NB4 (cell line): ENCODE measurements around the gene MEGF8.

Source experiments
- DNase-seq: peaks from one replicate; pipeline ENCODE4 v3.0.0; 2010; ENCODE audit warnings: low read depth
- H3K4me3 ChIP-seq: one replicate; pipeline ENCODE4 v1.5.1; 2011; ENCODE audit warnings: mild to moderate bottlenecking, low read depth, low read length, moderate library complexity
- CTCF ChIP-seq: IDR thresholded peaks from one replicate; pipeline ENCODE4 v1.5.1; 2012; ENCODE audit warnings: low read depth, low read length
- MYC ChIP-seq: IDR thresholded peaks from 2 replicates; pipeline ENCODE4 v1.6.1; 2011; ENCODE audit warnings: low read depth, low read length
- POLR2A ChIP-seq: IDR thresholded peaks from 2 replicates; pipeline ENCODE4 v1.6.1; 2011; ENCODE audit warnings: mild to moderate bottlenecking; ENCODE audit not compliant: insufficient read length; ENCODE audit errors: extremely low read depth
- TF ChIP-seq, protein P1 (sequence below): IDR thresholded peaks from 2 replicates; pipeline ENCODE4 v1.6.1; 2011; ENCODE audit warnings: low read depth, low read length

MEGF8 gene

GRCh38 chr19:42286349-42287016 lies 39.0 kb upstream of the MEGF8 start:
- TF ChIP-seq MYC (no peak), CTCF (no peak), POLR2A (no peak)
- TF ChIP-seq, protein P1, sequence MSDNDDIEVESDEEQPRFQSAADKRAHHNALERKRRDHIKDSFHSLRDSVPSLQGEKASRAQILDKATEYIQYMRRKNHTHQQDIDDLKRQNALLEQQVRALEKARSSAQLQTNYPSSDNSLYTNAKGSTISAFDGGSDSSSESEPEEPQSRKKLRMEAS: no peak
- no peak for DNase-seq
- H3K4me3 ChIP-seq: no peak overlapping the region

DNA sequence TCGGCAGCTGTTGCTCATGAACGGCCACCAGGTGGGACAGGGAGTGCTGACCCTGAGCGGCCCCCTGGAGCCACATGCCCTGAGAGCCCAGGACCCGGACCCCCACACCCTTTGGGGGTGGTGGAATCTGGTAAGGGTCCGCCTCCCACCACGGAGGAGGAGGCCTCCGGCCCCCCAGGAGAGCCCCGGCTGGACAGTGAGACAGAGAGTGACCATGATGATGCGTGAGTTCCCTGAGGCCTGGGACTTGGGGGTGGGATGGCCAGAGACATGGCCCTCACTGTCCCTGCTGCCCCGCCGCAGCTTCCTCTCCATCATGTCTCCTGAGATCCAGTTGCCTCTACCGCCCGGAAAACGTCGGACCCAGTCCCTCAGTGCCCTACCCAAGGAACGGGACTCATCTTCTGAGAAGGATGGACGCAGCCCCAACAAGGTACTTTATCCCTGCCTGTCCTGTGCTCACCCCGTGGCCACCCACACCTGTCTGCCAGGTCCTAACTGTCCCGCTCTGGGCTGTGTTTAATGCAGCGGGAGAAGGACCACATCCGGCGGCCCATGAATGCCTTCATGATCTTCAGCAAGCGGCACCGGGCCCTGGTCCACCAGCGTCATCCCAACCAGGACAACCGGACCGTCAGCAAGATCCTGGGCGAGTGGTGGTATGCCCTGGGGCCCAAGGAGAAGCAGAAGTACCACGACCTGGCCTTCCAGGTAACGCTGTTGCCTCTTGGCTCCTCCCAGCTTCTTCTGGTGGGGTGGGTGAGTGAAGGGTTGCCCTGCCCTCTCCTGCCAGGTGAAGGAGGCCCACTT lies 38.2 kb upstream of the MEGF8 start:
- DNase-seq: no peak
- TF ChIP-seq MYC (no peak), CTCF (no peak), POLR2A (no peak)
- TF ChIP-seq, protein P1: no peak
- H3K4me3 ChIP-seq: no peak overlapping the region

DNA sequence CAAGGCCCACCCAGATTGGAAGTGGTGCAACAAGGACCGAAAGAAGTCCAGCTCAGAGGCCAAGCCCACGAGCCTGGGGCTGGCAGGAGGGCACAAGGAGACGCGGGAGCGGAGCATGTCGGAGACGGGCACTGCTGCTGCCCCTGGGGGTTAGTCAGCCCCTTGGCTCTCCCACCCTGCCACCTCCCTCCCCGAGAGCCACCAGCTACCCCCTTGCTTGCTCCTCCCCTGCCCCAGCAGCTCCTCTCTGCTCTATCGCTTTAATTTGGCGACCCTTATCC lies 37.7 kb upstream of the MEGF8 start:
- no peak for TF ChIP-seq POLR2A
- no peak overlapping the region for H3K4me3 ChIP-seq
- no peak for DNase-seq

DNA sequence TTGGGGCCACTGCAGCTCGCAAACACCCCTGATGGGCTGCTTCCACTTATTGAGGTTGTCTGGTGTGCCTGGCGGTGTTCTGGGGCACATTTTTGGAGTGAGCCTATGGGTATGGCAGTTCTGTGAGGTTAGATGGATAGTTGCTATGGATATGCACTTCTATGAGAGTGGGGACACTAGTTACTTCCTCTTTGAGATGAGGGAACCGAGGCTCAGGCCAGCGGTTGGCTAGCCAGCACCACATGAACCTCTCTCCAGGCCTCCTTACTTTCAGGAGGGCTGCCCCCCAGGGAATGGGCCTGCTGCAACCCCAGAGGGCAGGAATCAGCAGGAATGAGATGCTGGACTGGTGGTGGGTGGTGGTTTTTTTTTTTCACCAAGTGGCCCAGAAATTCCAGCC lies 37.0 kb upstream of the MEGF8 start:
- DNase-seq: no peak
- TF ChIP-seq CTCF (no peak), MYC (no peak), POLR2A (no peak)
- TF ChIP-seq, protein P1: no peak
- H3K4me3 ChIP-seq: no peak overlapping the region

- DNase-seq: no peak
- no peak for TF ChIP-seq MYC
- TF ChIP-seq CTCF: no peak
- TF ChIP-seq, protein P1: no peak
- no peak for TF ChIP-seq POLR2A
- H3K4me3 ChIP-seq: no peak overlapping the region
These were observed 36.4 kb upstream of the MEGF8 start for GRCh38 chr19:42288881-42289555.

DNA sequence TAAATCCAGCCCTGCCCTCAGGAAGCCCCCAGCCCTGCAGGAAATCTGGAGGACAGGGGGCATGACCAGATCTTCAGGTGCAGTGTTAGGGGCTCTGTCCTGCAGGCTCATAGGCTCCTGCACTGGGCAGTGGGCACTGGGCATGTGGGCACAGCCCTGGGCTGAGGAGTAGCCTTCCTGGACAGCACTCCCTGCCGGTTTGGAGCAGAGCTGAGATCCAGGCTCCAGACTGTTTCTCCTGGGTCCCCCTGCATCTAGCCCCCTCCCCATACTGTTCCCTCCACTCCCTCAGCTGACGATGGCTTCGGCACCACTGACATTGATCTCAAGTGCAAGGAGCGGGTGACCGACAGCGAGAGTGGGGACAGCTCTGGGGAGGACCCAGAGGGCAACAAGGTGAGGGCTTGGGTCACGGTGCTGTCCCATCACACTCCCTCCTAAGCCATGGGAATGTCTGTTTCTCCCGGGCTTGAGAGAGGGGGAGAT lies 35.8 kb upstream of the MEGF8 start:
- no peak for TF ChIP-seq POLR2A
- TF ChIP-seq MYC: no peak
- TF ChIP-seq, protein P1: no peak
- TF ChIP-seq CTCF: no peak
- no peak for DNase-seq

More for the DNA sequence above, 35.8 kb upstream of the MEGF8 start:
- no peak overlapping the region for H3K4me3 ChIP-seq
